Measurements from ENCODE around the gene ENDOG. TPM values are rescaled to one million over a fixed set of nuclear protein-coding genes. Genes with fewer than 3 reads are reported as not detected.
"Not testable (repeated sequence)": the region's sequence is repeated elsewhere in the genome, so short reads cannot be mapped to it uniquely, and the experiment has no call there.

The ENDOG gene
- total RNA-seq, 1 donor from 2014 or later = 54.0 TPM

- no peaks in the 10 kb centered on the region for H3K36me3 ChIP-seq (ENCODE audit: control insufficient read depth, insufficient read depth, low read length)
- no peak for TF ChIP-seq CTCF (IDR thresholded peaks at IDR 0.05; ENCODE audit: insufficient read depth, low read length, severe bottlenecking)
- H3K4me3 ChIP-seq (ENCODE audit: low read depth, low read length) = no peak overlapping the region
- no peak for FAIRE-seq
- no peaks in the 10 kb centered on the region for H3K27me3 ChIP-seq (ENCODE audit: control insufficient read depth, insufficient read depth, low read length)
- no peak for DNase-seq (ENCODE audit: low read depth)
Measured at GRCh38 chr9:128861501-128861900, 43.2 kb downstream of the ENDOG start.

DNA sequence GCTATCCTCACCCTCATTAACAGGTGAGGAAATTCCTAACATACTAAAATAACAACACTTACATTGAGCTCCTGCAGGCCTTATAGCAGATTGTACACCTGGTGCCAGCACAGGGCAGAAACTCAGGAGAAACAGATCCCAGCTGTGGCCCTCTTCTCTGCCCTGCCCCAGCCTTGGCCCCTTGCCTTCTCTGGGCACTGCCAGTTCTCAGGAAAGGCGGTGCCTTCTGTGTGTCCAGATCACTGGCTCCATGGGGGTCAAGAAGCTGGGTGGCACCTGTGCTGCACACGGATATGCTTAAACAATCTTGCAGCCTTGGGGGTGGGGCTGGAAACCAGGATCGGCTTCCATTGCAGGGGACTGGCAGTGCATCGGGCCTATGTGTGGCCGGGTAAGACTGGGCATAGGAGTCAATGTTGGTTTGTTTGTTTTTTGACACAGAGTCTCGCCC, 44.1 kb downstream of the ENDOG start:
- Histone ChIP-seq H3K27me3 (ENCODE audit: control insufficient read depth, insufficient read depth, low read length) (no peaks in the 10 kb centered on the region), H3K4me3 (ENCODE audit: low read depth, low read length) (no peak overlapping the region), H3K36me3 (ENCODE audit: control insufficient read depth, insufficient read depth, low read length) (no peaks in the 10 kb centered on the region)
- DNase-seq (ENCODE audit: low read depth) (no peak), FAIRE-seq (no peak)
- TF ChIP-seq CTCF (IDR thresholded peaks at IDR 0.05; ENCODE audit: insufficient read depth, low read length, severe bottlenecking) = no peak

DNA sequence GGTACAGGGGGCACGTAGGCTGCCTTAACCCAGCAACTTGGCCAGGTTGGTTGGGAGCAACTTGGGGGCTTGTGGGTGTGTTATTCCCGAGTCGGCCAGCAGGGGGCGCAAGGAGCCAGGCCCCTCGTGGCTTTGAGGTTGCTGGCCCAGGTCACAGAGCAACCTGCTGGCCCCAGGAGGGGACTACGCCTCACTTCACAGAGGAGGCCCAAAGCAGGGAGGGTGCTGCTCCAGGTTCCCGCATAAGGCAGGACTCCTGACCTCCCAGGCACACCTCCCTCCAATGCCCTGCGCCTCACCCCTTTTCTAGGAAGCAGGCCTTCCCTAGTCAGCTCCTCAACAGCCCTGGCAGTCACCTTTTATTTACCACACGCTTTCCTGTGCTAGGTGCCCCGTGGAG, 45.3 kb downstream of the ENDOG start:
- DNase-seq (ENCODE audit: low read depth) (peak; percentile 41), FAIRE-seq (no peak)
- H3K4me3 ChIP-seq (ENCODE audit: low read depth, low read length) = no peak overlapping the region
- TF ChIP-seq CTCF (IDR thresholded peaks at IDR 0.05; ENCODE audit: insufficient read depth, low read length, severe bottlenecking) = peak; percentile 99
- H3K36me3 ChIP-seq (ENCODE audit: control insufficient read depth, insufficient read depth, low read length) = no peaks in the 10 kb centered on the region
- H3K27me3 ChIP-seq (ENCODE audit: control insufficient read depth, insufficient read depth, low read length) = no peaks in the 10 kb centered on the region

DNA sequence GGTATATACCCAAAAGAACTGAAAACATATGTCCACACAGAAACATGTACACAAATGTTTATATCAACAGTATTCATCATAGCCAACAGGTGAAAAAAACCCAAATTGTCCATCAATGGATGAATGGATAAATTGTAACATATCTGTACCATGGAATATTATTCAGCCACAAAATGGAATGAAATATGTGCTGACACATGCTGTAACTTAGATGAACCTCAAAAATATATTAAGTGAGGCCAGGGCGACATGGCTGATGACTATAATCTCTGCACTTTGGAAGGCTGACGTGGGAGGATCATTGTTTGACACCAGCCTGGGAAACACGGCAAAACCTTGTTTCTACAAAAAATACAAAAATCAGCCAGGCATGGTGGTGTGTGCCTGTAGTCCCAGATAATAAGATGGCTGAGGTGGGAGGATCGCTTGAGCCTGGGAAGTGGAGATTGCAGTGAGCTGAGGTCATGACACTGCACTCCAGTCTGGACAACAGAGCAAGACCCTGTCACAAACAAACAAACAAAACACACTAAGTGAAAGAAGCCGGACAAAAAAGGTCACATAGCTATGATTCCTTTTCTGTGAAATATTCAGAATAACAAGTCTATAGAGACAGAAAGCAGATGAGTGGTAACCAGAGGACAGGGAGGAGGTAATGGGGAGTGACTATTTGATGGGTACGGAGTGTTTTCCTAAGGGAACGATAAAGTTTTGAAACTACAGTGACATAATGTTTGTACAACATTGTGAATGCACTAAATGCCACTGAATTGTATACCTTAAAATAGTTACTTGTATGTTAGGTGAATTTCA, 52.0 kb downstream of the ENDOG start:
- Histone ChIP-seq H3K27me3 (ENCODE audit: control insufficient read depth, insufficient read depth, low read length) (no peaks in the 10 kb centered on the region), H3K36me3 (ENCODE audit: control insufficient read depth, insufficient read depth, low read length) (no peaks in the 10 kb centered on the region), H3K4me3 (ENCODE audit: low read depth, low read length) (no peak overlapping the region)
- TF ChIP-seq CTCF (IDR thresholded peaks at IDR 0.05; ENCODE audit: insufficient read depth, low read length, severe bottlenecking) = no peak
- FAIRE-seq (no peak), DNase-seq (ENCODE audit: low read depth) (no peak)

- FAIRE-seq; H3K27me3 ChIP-seq (ENCODE audit: control insufficient read depth, insufficient read depth, low read length); H3K4me3 ChIP-seq (ENCODE audit: low read depth, low read length); DNase-seq (ENCODE audit: low read depth); H3K36me3 ChIP-seq (ENCODE audit: control insufficient read depth, insufficient read depth, low read length): not testable (repeated sequence)
Measured at GRCh38 chr9:128870941-128871265, 52.6 kb downstream of the ENDOG start.

Other genes with a start within 250 kb of the ENDOG start
- gene DYNC2I2, start 161.7 kb upstream of the ENDOG start, total RNA-seq = 27.4 and 33.7 TPM in 2 replicates
- 717 and 775 TPM in 2 replicates for gene SET, start 129.3 kb upstream of the ENDOG start, total RNA-seq
- gene PKN3, start 116.0 kb upstream of the ENDOG start, total RNA-seq = 1.5 and 2.1 TPM in 2 replicates
- gene ZDHHC12, start 94.4 kb upstream of the ENDOG start, total RNA-seq = 27.4 and 46.0 TPM in 2 replicates
- 8.7 and 14.2 TPM in 2 replicates for gene ZER1, start 46.6 kb upstream of the ENDOG start, total RNA-seq
- 11.8 and 12.6 TPM in 2 replicates for gene TBC1D13, start 31.2 kb upstream of the ENDOG start, total RNA-seq
- 10.4 and 14.0 TPM in 2 replicates for gene SPOUT1, start 11.3 kb downstream of the ENDOG start, total RNA-seq
- 9.0 and 9.5 TPM in 2 replicates for gene KYAT1, start 63.5 kb downstream of the ENDOG start, total RNA-seq
- 259 and 329 TPM in 2 replicates for gene LRRC8A, start 63.6 kb downstream of the ENDOG start, total RNA-seq
- 1.1 and 3.8 TPM in 2 replicates for gene PHYHD1, start 102.5 kb downstream of the ENDOG start, total RNA-seq
- gene DOLK, start 129.1 kb downstream of the ENDOG start, total RNA-seq = 22.6 and 24.6 TPM in 2 replicates
- 25.8 and 38.5 TPM in 2 replicates for gene NUP188, start 129.2 kb downstream of the ENDOG start, total RNA-seq
- gene SH3GLB2, start 209.8 kb downstream of the ENDOG start, total RNA-seq = 50.5 and 98.1 TPM in 2 replicates
- 12.6 and 25.0 TPM in 2 replicates for gene MIGA2, start 218.1 kb downstream of the ENDOG start, total RNA-seq